Hepatic stellate cell (primary cell): ENCODE data around the gene ATP2B1.

Source experiments
- DNase-seq: peaks from one replicate; pipeline ENCODE4 v3.0.0; 2011; ENCODE audit warnings: low spot score

Gene ATP2B1

GRCh38 chr12:89692439-89692838 lies 16.2 kb downstream of the ATP2B1 start:
- no peak for DNase-seq

DNA sequence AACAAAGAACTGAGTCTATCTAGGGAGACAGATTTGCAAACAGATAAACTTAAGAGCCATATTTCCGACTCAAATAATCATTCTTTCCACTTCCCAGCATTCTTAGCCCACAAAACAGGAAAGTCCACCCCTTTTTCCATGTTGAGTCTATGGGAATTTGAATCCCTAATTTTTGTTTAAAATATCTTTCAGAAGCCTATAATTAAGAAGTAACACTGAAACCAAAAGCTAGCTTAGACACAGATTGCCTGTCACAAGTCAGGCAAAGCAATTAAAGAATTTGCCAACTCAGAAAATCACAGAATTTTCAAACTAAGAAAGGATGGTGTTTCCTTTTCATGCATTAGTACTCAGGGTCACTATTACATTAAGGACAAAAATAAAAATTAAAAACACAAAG lies 17.0 kb downstream of the ATP2B1 start:
- no peak for DNase-seq

DNA sequence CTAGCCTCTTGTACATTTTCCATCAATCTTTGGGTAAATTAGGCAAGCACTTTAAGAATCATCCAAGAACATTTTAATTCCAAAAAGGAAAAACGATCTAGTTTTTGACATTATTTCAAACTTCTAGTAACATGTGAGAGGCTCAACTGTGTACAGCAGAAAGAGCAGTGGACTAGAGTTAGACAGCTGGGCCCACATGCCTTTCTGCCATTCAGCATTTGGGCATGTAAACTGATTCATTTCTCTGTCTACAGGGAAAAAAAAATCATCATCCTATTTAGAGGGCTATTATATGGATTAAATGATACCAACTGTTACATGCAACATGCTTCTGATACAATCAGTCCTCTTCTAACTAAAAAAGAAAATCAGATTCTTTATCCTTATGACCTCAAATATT lies 17.7 kb downstream of the ATP2B1 start:
- no peak for DNase-seq

DNA sequence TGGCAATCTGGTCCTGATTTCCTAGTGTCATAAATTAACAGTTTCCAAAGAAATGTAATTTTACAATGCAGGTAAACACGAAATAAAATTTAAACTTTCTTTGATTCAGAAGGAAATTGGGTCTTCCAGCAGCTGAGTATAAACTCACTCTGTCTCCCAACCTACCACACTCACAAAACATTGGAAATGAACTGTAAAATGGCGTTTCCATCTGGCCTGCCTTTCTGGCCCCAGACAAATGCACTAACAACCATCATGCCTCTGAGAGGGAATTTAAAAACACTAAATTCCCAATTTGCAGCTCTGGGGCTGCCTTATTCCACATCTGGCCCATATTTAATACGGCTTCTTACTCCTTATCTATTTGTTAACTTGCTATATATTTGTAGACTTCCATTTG lies 19.3 kb downstream of the ATP2B1 start:
- DNase-seq, result no peak

DNA sequence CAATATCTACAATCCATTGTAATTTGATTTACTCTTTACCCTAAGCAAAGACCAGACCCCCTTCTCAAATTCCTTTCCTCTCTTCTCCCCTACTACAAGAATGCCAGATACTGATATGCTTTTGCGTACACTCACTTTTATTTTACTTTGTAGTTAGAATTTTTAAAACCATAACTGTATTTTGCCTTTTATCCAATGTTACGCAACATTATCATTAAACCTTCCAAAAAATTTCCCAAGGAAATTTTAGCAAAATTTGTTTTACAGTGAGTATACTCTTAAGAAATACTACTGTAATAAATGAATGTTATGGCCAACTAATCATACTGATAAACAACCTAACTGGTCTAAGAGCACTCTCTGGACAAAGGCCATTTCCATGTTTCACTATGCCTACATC lies 22.3 kb downstream of the ATP2B1 start:
- no peak for DNase-seq

- DNase-seq, result no peak
Measured at GRCh38 chr12:89685363-89685972, 23.2 kb downstream of the ATP2B1 start.

DNA sequence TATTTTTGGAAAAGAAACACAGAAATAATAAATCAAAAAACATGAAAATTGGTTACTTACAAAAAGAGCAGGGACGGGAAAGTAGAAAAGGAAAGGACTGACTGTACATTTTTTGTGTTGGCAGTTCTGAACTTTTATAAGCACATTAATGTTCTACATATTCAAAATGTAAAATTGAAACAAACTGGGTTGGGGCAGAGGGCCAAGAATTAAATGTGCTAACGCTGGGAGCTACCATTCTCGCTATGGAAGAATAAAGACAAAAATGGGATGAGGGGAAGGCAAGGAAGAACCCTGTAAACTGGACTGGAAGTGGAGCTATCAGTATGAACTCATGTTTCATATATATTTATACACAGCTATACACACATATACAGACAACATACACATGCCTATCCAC lies 24.5 kb downstream of the ATP2B1 start:
- no peak for DNase-seq

GRCh38 chr12:89682284-89682683 lies 26.4 kb downstream of the ATP2B1 start:
- no peak for DNase-seq

DNA sequence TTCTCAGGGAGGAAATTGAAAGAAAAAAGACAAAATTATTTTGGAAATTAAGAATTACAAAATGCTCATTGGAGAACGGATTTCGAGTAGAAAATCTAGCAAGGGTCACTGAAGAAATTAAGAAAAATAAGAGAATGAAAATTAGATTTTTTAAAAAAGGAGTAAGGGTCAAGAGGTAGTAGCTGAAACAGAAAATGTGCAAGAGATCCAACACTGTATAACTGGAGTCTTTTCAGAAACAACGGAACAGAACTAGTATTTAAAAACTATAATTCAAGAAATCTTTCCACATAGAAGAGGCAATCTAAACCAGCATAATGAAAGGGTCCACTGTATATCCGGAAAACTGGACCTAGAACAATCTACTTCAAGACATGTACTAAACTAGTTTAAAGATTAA lies 28.2 kb downstream of the ATP2B1 start:
- no peak for DNase-seq

GRCh38 chr12:89679631-89680030 lies 29.0 kb downstream of the ATP2B1 start:
- DNase-seq, result no peak

- no peak for DNase-seq
Measured at GRCh38 chr12:89678225-89678624, 30.4 kb downstream of the ATP2B1 start.

GRCh38 chr12:89676930-89677329 lies 31.7 kb downstream of the ATP2B1 start:
- DNase-seq, result no peak

DNA sequence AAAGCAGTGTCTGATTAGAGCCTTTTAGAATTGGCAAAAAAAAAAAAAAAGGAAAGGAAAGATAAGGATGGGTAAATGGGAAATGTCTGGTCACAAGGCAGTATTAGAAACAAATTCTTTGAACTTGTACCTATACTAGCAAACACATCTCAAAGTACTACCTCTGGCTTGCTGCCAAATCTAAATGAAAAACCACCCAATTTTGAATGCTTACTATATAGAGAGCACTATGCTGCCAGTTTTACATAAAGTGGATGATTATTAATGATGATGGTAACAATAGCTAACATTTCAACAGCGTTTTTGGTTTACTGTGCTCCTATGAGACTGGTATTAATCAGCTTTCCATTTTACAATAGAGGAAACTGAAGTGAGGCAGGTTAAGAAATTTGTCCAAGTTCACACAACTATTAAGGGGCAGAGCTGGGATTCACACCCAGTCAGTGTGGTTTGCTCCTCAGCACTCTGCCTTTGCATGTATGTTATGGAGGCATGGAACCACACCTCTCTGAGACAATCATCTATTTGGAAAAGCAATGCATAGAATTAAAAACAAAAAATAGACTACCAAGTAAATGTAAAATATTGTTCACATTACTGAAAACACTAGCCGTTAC lies 34.2 kb downstream of the ATP2B1 start:
- DNase-seq, result no peak

DNA sequence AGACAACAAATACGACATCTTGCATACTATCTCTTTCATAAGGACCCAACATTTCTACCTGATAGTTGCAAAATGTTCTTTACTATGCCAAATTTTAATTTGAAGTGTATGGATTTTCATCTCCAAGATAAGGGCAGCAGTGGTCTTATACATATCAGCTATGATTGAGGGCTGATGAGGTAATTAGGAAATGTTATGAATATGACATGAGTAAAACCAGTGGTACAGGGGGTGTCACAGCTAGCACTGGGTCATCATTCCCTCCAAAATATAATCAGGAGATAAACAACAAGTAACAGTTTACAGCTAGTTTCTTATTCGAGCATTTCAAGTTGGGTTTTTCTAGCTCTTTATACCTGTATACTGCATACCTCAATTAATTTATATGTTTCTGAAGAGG lies 35.0 kb downstream of the ATP2B1 start:
- no peak for DNase-seq

- DNase-seq, result no peak
Measured at GRCh38 chr12:89672589-89672979, 36.1 kb downstream of the ATP2B1 start.

- no peak for DNase-seq
Measured at GRCh38 chr12:89671469-89671868, 37.2 kb downstream of the ATP2B1 start.

GRCh38 chr12:89669197-89669596 lies 39.4 kb downstream of the ATP2B1 start:
- DNase-seq, result no peak

GRCh38 chr12:89665556-89665955 lies 43.1 kb downstream of the ATP2B1 start:
- no peak for DNase-seq

- DNase-seq, result no peak
Measured at GRCh38 chr12:89664441-89664840, 44.2 kb downstream of the ATP2B1 start.

DNA sequence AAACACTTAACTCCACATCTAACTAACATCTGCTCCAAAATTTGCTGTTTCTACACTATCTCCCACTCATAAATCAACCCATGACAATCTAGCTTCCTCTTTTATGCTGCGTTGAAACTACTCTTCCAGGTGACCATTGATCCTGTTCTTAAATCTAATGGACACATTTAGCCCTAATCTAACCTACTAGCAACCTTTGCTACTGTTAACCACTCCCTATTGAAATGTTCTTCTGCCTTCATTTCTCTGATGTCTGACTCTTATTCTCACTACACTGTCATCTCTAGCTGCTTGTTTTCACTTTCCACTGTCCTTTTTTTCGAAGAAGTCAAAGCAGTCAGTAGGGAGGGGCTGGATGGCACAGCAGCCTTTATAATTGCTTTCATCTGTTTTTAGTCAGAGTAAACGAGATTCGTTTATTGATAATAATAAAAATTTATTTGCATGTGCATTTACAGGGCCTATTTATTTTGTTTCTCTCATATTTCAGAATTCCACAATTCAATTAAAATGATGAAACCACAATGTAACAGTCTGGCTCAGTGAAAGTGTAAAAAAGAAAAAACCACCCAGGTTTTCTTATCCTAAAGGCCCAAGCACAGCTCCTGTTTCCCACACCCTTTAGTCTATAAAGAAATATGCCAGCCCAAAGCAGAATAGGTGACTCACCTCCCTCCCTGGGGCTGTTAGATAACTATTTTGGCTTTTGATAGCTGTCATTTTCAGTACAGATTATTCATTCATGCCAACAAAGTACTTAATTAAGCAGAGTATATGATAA lies 44.9 kb downstream of the ATP2B1 start:
- DNase-seq, result peak; percentile 11

- no peak for DNase-seq
Measured at GRCh38 chr12:89662623-89663022, 46.0 kb downstream of the ATP2B1 start.

DNA sequence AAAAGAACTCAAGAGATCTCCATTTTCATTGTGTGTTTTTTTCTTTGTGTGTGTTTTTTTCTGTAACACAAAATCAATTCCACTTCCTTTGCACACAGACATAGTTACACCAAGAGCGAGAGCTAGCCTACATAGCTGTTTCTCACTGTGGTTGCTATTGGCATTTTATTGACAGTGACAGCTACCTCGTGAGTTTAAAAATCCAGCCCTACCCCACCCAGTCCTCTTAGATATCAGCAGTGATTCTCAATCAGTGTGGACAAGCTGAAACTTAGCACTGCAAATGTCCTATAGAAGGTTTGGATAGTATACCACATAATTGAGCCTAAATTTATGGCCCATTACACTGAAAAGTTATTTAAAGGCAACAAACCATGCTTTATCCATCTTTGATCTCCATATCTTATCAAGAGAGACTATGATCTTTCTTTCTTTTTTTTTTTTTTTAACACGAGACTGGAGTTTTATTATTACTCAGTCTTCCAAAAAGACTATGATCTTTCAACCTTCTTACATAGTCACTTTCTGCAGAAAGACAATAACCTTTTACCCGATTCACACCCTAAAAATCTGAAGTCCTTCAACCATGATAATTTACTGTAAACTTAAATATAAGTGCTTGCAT lies 46.8 kb downstream of the ATP2B1 start:
- DNase-seq, result no peak

- DNase-seq, result no peak
Measured at GRCh38 chr12:89657739-89658138, 50.9 kb downstream of the ATP2B1 start.
